ENCODE measurements around the gene TMPRSS12. TPM values are rescaled to one million over a fixed set of nuclear protein-coding genes. Genes with fewer than 3 reads are reported as not detected.
A peak's percentile ranks its signal among the peaks of the same experiment; 100 is the strongest.

TMPRSS12 gene
- total RNA-seq, 1 experiment from 2014 or later = not detected

GRCh38 chr12:50933459-50934124 lies 90.9 kb downstream of the TMPRSS12 start:
- BruUV-seq (replicated peaks) = no TSS peak
- H3K27ac ChIP-seq (ENCODE audit: low read depth, low read length, poor library complexity, severe bottlenecking) = no peak overlapping the region
- intact Hi-C loops (cut with micrococcal nuclease; ENCODE audit: unreplicated experiment) = no loop called here
- H3K36me3 ChIP-seq (ENCODE audit: insufficient read depth, low read length, poor library complexity, severe bottlenecking) = no peaks in the 10 kb centered on the region
- TF ChIP-seq CTCF (conservative IDR thresholded peaks at IDR 0.05; ENCODE audit: low read depth, low read length) (no peak), EZH2 (IDR thresholded peaks at IDR 0.05; ENCODE audit: borderline replicate concordance, low read depth, low read length, poor library complexity, severe bottlenecking) (no peak)
- no peaks in the 10 kb centered on the region for H3K9me3 ChIP-seq (ENCODE audit: low read depth, low read length, poor library complexity, severe bottlenecking)
- DNase-seq (ENCODE audit: low spot score) = peak; percentile 26
- ChIA-PET POLR2A (ENCODE audit: low non-redundant PET) (no interaction called here), CTCF (no interaction called here)
- no peaks in the 10 kb centered on the region for H3K27me3 ChIP-seq (replicated peaks; ENCODE audit: insufficient read depth, low read depth, low read length, poor library complexity)
- no peak overlapping the region for H3K4me3 ChIP-seq (ENCODE audit: low read depth, low read length, poor library complexity, severe bottlenecking)
- H3K4me1 ChIP-seq (ENCODE audit: insufficient read depth, low read length, poor library complexity, severe bottlenecking) = peaks cover 6% of the 10 kb centered on the region

GRCh38 chr12:50934371-50934851 lies 91.7 kb downstream of the TMPRSS12 start:
- CTCF ChIA-PET = no interaction called here

GRCh38 chr12:50934981-50935807 lies 92.5 kb downstream of the TMPRSS12 start:
- Histone ChIP-seq H3K27me3 (replicated peaks; ENCODE audit: insufficient read depth, low read depth, low read length, poor library complexity) (no peaks in the 10 kb centered on the region), H3K9me3 (ENCODE audit: low read depth, low read length, poor library complexity, severe bottlenecking) (no peaks in the 10 kb centered on the region), H3K27ac (ENCODE audit: low read depth, low read length, poor library complexity, severe bottlenecking) (no peak overlapping the region), H3K4me3 (ENCODE audit: low read depth, low read length, poor library complexity, severe bottlenecking) (no peak overlapping the region), H3K4me1 (ENCODE audit: insufficient read depth, low read length, poor library complexity, severe bottlenecking) (peaks cover 6% of the 10 kb centered on the region), H3K36me3 (ENCODE audit: insufficient read depth, low read length, poor library complexity, severe bottlenecking) (no peaks in the 10 kb centered on the region)
- no peak for DNase-seq (ENCODE audit: low spot score)
- intact Hi-C loops (cut with micrococcal nuclease; ENCODE audit: unreplicated experiment) = no loop called here
- BruUV-seq (replicated peaks) = no TSS peak
- ChIA-PET POLR2A (ENCODE audit: low non-redundant PET) (no interaction called here), CTCF (no interaction called here)
- TF ChIP-seq EZH2 (IDR thresholded peaks at IDR 0.05; ENCODE audit: borderline replicate concordance, low read depth, low read length, poor library complexity, severe bottlenecking) (no peak), CTCF (conservative IDR thresholded peaks at IDR 0.05; ENCODE audit: low read depth, low read length) (no peak)

More at GRCh38 chr12:50934371-50934851, 91.7 kb downstream of the TMPRSS12 start:
- no peak for DNase-seq (ENCODE audit: low spot score)
- no peak for TF ChIP-seq CTCF (conservative IDR thresholded peaks at IDR 0.05; ENCODE audit: low read depth, low read length)
- no peak for TF ChIP-seq EZH2 (IDR thresholded peaks at IDR 0.05; ENCODE audit: borderline replicate concordance, low read depth, low read length, poor library complexity, severe bottlenecking)
- no TSS peak for BruUV-seq (replicated peaks)
- POLR2A ChIA-PET (ENCODE audit: low non-redundant PET) = no interaction called here
- Histone ChIP-seq H3K4me3 (ENCODE audit: low read depth, low read length, poor library complexity, severe bottlenecking) (no peak overlapping the region), H3K4me1 (ENCODE audit: insufficient read depth, low read length, poor library complexity, severe bottlenecking) (peaks cover 6% of the 10 kb centered on the region), H3K27ac (ENCODE audit: low read depth, low read length, poor library complexity, severe bottlenecking) (no peak overlapping the region), H3K9me3 (ENCODE audit: low read depth, low read length, poor library complexity, severe bottlenecking) (no peaks in the 10 kb centered on the region), H3K36me3 (ENCODE audit: insufficient read depth, low read length, poor library complexity, severe bottlenecking) (no peaks in the 10 kb centered on the region), H3K27me3 (replicated peaks; ENCODE audit: insufficient read depth, low read depth, low read length, poor library complexity) (no peaks in the 10 kb centered on the region)
- intact Hi-C loops (cut with micrococcal nuclease; ENCODE audit: unreplicated experiment) = no loop called here
